Stomach smooth muscle (tissue), 2 donors: Measurements from ENCODE around the gene LRRC47.
"Not testable (repeated sequence)": the region's sequence is repeated elsewhere in the genome, so short reads cannot be mapped to it uniquely, and the experiment has no call there.

Experiments
- H3K27ac ChIP-seq: one replicate; pipeline ENCODE4 v1.7.0; 2013; ENCODE audit warnings: mild to moderate bottlenecking, low read length, inconsistent platforms
- H3K27me3 ChIP-seq, 2 donors: one replicate each; pipeline ENCODE4 v1.7.0; 2013; ENCODE audit warnings: low read length in 2 of 2; ENCODE audit not compliant: insufficient read depth in 2 of 2, control insufficient read depth in 1 of 2
- H3K36me3 ChIP-seq, 2 donors: one replicate each; pipeline ENCODE4 v1.7.0; 2013; ENCODE audit warnings: low read length in 2 of 2; ENCODE audit not compliant: control insufficient read depth in 2 of 2, insufficient read depth in 2 of 2
- H3K4me1 ChIP-seq: one replicate; pipeline ENCODE4 v1.7.0; 2013; ENCODE audit warnings: low read length; ENCODE audit not compliant: control insufficient read depth, insufficient read depth
- H3K4me3 ChIP-seq, 2 donors: one replicate each; pipeline ENCODE4 v1.7.0; 2013; ENCODE audit warnings: low read length in 2 of 2
- H3K9ac ChIP-seq, 2 donors: one replicate each; pipeline ENCODE4 v1.7.0; 2013; ENCODE audit warnings: low read length in 2 of 2, mild to moderate bottlenecking in 1 of 2
- H3K9me3 ChIP-seq, 2 donors: one replicate each; pipeline ENCODE4 v1.7.0; 2013; ENCODE audit warnings: low read length in 2 of 2; ENCODE audit not compliant: control insufficient read depth in 2 of 2
- donor health status: healthy.
- donor health status: Pancreatic carcinoma.

LRRC47 gene

GRCh38 chr1:3816331-3817137 lies 20.2 kb upstream of the LRRC47 start:
- no peaks in the 10 kb centered on the region for H3K4me1 ChIP-seq
- peaks cover 36 to 44% of the 10 kb centered on the region in 2 donors for H3K36me3 ChIP-seq
- no peak overlapping the region for H3K4me3 ChIP-seq
- H3K9ac ChIP-seq = no peak overlapping the region
- H3K27me3 ChIP-seq = no peaks in the 10 kb centered on the region
- no peak overlapping the region for H3K27ac ChIP-seq
- H3K9me3 ChIP-seq = no peaks in the 10 kb centered on the region

DNA sequence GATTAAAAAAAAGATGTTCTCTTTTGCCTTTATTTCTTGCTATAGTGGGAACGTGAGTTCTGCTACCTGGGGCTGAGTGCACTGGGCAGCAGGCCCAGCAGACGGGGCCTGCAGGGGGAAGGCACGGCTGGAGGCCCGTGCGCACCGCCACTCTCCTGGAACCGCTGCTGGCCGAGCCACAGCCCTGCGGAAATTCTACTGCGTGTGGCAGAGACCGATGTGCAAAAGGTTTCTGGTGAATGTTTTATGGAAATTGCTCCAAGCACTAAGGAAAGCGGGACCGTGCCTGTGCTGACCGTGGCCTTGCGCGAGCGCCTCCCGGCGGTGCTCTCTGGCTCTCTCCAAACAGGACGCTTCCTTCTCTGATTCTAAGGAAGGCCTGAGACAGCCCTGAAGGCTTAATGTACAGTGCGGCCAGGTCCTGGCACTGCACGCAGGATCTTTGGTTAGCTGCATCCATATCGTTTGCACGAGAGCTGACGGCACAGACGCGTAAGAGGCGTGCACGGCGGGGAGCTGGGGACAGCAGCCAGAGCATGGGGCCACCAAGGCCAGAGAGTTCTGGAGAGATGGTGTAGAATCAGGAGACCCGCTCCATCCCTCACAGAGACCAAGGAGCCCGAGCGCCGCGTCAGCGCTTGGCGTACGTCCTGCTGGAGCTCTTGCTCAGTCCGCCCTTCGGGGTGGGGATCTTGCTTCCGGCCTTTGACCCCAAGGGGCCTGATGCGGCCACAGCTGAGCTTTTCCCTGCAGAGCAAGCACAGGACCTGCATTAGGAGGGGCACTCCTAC lies 18.7 kb upstream of the LRRC47 start:
- Histone ChIP-seq H3K27ac (no peak overlapping the region), H3K4me1 (no peaks in the 10 kb centered on the region), H3K36me3 (peaks cover 26 to 32% of the 10 kb centered on the region in 2 donors), H3K9me3 (no peaks in the 10 kb centered on the region), H3K27me3 (no peaks in the 10 kb centered on the region), H3K9ac (no peak overlapping the region), H3K4me3 (no peak overlapping the region)

DNA sequence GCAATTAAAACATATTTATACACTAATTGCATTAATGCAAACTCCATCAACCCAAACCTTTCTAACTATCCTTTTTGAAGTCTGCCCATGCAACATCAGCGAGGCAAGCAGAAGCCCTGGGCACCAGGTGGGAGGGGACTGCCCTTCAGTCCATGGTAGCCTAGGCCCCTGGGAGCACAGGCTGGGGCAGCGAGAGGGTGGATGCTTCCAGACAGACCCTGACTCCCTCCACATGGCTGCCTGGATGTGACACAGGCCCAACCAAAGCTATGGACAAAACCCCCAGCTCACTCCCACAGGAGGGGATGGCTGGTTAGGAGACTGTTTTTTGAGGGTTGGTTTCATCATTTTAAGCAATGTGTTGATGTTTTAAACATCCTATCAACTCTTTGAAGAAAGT lies 17.8 kb upstream of the LRRC47 start:
- H3K9ac ChIP-seq = no peak overlapping the region
- H3K27me3 ChIP-seq = no peaks in the 10 kb centered on the region
- no peak overlapping the region for H3K4me3 ChIP-seq
- H3K36me3 ChIP-seq = peaks cover 18 to 27% of the 10 kb centered on the region in 2 donors
- no peak overlapping the region for H3K27ac ChIP-seq
- H3K9me3 ChIP-seq = no peaks in the 10 kb centered on the region
- H3K4me1 ChIP-seq = no peaks in the 10 kb centered on the region

DNA sequence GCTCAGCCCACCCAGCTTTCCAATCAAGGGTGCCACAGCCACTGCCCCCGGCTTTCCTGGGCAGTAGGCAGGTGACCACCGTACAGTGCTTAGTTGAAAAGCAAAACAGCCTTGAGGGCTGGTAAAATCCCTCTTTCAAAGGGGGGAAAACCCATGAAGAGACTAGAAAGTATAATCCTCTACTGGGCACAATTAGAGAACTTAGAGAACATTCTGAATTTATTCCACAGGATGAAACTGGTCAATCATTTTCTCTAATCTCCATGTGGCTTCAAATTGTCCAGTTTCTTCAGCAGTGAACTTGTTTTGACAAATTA lies 15.3 kb upstream of the LRRC47 start:
- Histone ChIP-seq H3K9ac (no peak overlapping the region), H3K9me3 (no peaks in the 10 kb centered on the region), H3K36me3 (peaks cover 17 to 23% of the 10 kb centered on the region in 2 donors), H3K4me3 (no peak overlapping the region), H3K27ac (no peak overlapping the region), H3K4me1 (no peaks in the 10 kb centered on the region), H3K27me3 (no peaks in the 10 kb centered on the region)

DNA sequence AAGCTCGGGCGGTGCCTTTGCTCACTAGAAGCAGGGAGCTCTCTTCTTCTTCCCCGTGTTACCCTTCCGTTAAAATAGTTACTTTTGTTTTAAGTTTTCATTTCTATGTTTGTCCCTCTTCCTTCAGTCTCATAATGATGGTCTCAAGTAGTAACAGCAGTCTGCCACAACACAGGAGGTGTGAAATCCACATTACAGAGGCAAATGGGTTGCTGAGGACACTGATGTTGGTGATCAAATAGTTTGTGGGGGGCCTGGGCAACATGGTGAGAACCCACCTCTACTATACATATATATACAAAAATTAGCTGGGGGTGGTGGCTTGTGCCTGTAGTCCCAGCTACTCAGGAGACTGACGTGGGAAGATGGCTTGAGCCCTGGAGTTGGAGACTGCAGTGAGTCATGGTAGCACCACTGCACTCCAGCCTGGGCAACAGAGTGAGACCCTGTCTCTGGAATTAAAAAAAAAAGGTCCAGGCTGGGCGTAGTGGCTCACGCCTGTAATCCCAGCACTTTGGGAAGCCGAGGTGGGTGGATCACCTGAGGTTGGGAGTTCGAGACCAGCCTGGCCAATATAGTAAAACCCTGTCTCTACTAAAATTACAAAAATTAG lies 14.0 kb upstream of the LRRC47 start:
- not testable (repeated sequence) for H3K27ac ChIP-seq, H3K9me3 ChIP-seq, H3K4me3 ChIP-seq, H3K27me3 ChIP-seq, H3K4me1 ChIP-seq, H3K9ac ChIP-seq
- peaks cover 12 to 13% of the 10 kb centered on the region in 2 donors for H3K36me3 ChIP-seq

GRCh38 chr1:3809680-3810079 lies 13.4 kb upstream of the LRRC47 start:
- Histone ChIP-seq H3K27ac (no peak overlapping the region), H3K4me1 (no peaks in the 10 kb centered on the region), H3K9ac (no peak overlapping the region), H3K27me3 (no peaks in the 10 kb centered on the region), H3K4me3 (no peak overlapping the region), H3K36me3 (peaks cover 6 to 7% of the 10 kb centered on the region in 2 donors), H3K9me3 (no peaks in the 10 kb centered on the region)

DNA sequence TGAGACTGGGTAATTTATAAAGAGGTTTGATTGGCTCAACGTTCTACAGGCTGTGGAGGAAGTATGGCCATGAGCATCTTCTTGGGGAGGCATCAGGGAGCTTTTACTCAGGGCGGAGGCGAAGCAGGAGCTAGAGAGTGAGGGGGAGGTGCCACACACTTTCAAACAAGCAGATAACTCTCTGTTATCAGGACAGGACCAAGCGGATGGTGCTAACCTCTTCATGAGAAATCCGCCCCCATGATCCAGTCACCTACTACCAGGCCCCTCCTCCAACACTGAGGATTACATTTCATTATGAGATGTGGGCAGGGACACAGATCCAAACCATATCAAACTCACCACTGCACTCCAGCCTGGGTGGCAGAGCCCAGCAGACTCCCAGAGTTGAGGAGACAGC lies 11.5 kb upstream of the LRRC47 start:
- no peak overlapping the region for H3K27ac ChIP-seq
- H3K4me3 ChIP-seq = no peak overlapping the region
- H3K9ac ChIP-seq = no peak overlapping the region
- no peaks in the 10 kb centered on the region for H3K9me3 ChIP-seq
- H3K4me1 ChIP-seq = no peaks in the 10 kb centered on the region
- H3K36me3 ChIP-seq = no peaks in the 10 kb centered on the region
- H3K27me3 ChIP-seq = peaks cover 0 to 4% of the 10 kb centered on the region in 2 donors

DNA sequence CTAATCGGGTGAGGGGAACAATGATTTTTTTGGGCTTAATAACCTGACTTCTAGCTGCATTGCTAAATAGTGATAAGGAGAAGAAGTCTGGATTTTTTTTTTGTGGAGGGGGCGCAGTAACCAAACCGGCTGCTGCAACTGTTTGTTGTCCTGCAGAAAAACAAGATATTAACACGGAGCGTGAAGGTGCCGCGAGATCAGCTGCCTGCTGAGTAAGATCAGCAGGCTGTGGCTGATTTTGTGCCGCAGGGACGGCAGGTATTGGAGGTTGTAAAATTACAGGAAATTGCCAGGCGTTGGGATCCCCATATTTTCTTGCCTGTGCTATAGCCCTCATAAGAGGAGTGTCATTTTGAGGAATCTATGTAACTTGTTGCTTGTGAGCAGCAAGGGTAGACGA lies 8.7 kb upstream of the LRRC47 start:
- Histone ChIP-seq H3K27me3 (peaks cover 0 to 8% of the 10 kb centered on the region in 2 donors), H3K9ac (no peak overlapping the region), H3K9me3 (no peaks in the 10 kb centered on the region), H3K4me1 (no peaks in the 10 kb centered on the region), H3K4me3 (no peak overlapping the region), H3K36me3 (no peaks in the 10 kb centered on the region), H3K27ac (no peak overlapping the region)

- H3K27ac ChIP-seq, H3K36me3 ChIP-seq, H3K9me3 ChIP-seq, H3K4me1 ChIP-seq, H3K4me3 ChIP-seq, H3K9ac ChIP-seq: not testable (repeated sequence)
- H3K27me3 ChIP-seq = peaks cover 0 to 11% of the 10 kb centered on the region in 2 donors
Measured at GRCh38 chr1:3804627-3804944, 8.3 kb upstream of the LRRC47 start.

GRCh38 chr1:3803905-3804626 lies 7.8 kb upstream of the LRRC47 start:
- Histone ChIP-seq H3K36me3 (no peaks in the 10 kb centered on the region), H3K27ac (no peak overlapping the region), H3K9ac (no peak overlapping the region), H3K4me1 (no peaks in the 10 kb centered on the region), H3K4me3 (no peak overlapping the region), H3K27me3 (peaks cover 0 to 11% of the 10 kb centered on the region in 2 donors), H3K9me3 (no peaks in the 10 kb centered on the region)
